ENCODE results near the gene GDF2.

GRCh38 chr10:47349516-47349915, 27.3 kb downstream of the GDF2 start:
- TF ChIP-seq POLR2A (IDR thresholded peaks at IDR 0.05) (no peak), CTCF (IDR thresholded peaks at IDR 0.05) (no peak)

All from thyroid gland (tissue), 4 donors.